ENCODE results near the gene HTT-AS.

The HTT-AS gene

DNA sequence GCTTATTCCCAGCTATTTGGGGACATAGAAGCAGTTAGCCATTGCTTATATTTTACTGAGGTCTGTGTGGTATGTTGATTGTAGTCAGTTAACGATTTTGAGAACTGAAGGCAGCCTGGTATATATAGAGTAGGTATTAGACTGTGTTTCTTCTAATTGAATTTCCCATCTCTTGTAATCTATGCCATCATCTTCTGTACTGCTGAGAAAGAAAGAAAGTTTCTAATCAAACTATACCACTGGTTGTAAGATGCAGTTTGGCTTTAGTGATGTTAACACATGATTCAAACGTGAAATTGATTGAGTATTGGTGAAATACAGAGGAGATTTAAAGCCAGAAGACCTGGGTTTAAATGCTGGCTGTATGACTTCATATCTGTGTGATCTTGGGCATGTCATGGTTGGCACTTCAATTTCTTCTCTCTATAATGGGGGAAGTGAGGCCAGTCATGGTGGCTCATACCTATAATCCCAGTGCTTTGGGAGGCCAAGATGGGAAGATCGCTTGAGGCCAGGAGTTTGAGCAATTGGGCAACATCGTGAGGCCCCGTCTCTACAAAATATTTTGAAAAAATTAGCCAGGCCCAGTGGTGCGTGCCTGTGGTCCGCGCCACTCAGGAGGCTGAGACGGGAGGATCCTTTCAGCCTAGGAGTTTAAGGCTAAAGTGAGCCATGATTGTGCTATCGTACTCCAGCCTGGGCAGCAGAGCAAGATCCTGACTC lies 11.8 kb upstream of the HTT-AS start:
- Histone ChIP-seq H3K9ac (ENCODE audit: low read length) (no peak overlapping the region), H3K27ac (ENCODE audit: low read depth, low read length) (no peak overlapping the region), H3K4me3 (ENCODE audit: low read depth in 1 of 2, low read length in 2 of 2) (no peak overlapping the region), H3K36me3 (ENCODE audit: insufficient read depth, low read length) (peaks cover 9% of the 10 kb centered on the region), H3K27me3 (ENCODE audit: control insufficient read depth in 1 of 2, insufficient read depth in 2 of 2, low read length in 2 of 2) (no peaks in the 10 kb centered on the region), H3K4me1 (ENCODE audit: insufficient read depth, low read length) (no peaks in the 10 kb centered on the region), H3K9me3 (ENCODE audit: low read length) (no peaks in the 10 kb centered on the region)

DNA sequence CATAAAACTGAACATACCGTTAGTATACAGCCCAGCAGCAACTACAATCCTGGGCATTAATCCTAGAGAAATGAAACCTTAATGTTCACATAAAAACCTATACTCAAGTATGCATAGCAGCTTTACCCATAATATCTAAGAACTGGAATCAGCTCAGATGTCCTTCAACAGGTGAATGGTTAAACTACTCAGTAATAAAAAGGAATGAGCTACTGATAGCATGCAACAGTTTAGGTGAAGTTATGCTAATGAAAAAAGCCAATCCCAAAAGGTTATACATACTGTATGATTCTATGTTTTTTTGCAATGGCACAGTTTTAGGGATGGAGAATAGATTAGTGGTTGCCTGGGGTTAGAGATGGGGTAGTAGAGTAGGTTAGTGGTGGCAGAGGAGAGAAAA lies 9.4 kb upstream of the HTT-AS start:
- Histone ChIP-seq H3K27ac (ENCODE audit: low read depth, low read length) (no peak overlapping the region), H3K4me3 (ENCODE audit: low read depth in 1 of 2, low read length in 2 of 2) (no peak overlapping the region), H3K9me3 (ENCODE audit: low read length) (no peaks in the 10 kb centered on the region), H3K9ac (ENCODE audit: low read length) (no peak overlapping the region), H3K27me3 (ENCODE audit: control insufficient read depth in 1 of 2, insufficient read depth in 2 of 2, low read length in 2 of 2) (no peaks in the 10 kb centered on the region), H3K36me3 (ENCODE audit: insufficient read depth, low read length) (peaks cover 9% of the 10 kb centered on the region), H3K4me1 (ENCODE audit: insufficient read depth, low read length) (no peaks in the 10 kb centered on the region)

DNA sequence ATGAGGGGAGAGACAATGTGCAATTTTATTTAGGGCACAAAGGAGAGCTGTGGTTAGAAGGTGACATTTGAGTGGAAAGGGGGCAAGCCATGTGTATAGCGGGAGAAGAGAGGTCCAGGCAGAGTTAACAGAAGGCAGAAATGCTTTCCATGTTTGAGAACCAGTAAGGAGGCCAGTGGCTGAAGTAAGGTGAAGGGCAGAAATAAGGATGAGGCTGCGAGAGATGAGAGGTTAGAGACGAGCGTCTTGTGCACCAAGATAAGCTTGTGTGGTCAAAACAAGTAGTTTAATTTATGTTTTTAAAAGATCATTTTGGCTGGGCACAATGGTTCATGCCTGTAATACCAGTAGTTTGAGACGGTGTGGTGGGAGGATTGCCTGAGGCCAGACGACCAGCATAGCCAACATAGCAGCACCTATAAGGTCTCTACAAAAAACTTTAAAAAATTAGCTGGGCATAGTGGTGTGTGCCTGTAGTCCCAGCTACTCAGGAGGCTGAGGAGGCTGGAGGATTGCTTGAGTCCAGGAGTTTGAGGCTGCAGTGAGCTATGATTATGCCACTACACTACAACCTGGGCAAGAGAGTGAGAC lies 8.7 kb upstream of the HTT-AS start:
- Histone ChIP-seq H3K9me3 (ENCODE audit: low read length) (no peaks in the 10 kb centered on the region), H3K4me3 (ENCODE audit: low read depth in 1 of 2, low read length in 2 of 2) (no peak overlapping the region), H3K4me1 (ENCODE audit: insufficient read depth, low read length) (no peaks in the 10 kb centered on the region), H3K27me3 (ENCODE audit: control insufficient read depth in 1 of 2, insufficient read depth in 2 of 2, low read length in 2 of 2) (no peaks in the 10 kb centered on the region), H3K9ac (ENCODE audit: low read length) (no peak overlapping the region), H3K27ac (ENCODE audit: low read depth, low read length) (no peak overlapping the region), H3K36me3 (ENCODE audit: insufficient read depth, low read length) (peaks cover 9% of the 10 kb centered on the region)

DNA sequence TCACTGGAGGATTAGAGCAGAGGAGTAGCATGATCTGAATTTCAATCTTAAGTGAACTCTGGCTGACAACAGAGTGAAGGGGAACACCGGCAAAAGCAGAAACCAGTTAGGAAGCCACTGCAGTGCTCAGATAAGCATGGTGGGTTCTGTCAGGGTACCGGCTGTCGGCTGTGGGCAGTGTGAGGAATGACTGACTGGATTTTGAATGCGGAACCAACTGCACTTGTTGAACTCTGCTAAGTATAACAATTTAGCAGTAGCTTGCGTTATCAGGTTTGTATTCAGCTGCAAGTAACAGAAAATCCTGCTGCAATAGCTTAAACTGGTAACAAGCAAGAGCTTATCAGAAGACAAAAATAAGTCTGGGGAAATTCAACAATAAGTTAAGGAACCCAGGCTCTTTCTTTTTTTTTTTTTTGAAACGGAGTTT lies 5.4 kb upstream of the HTT-AS start:
- no peak overlapping the region for H3K4me3 ChIP-seq (ENCODE audit: low read depth in 1 of 2, low read length in 2 of 2)
- H3K4me1 ChIP-seq (ENCODE audit: insufficient read depth, low read length): peaks cover 7% of the 10 kb centered on the region
- no peaks in the 10 kb centered on the region for H3K27me3 ChIP-seq (ENCODE audit: control insufficient read depth in 1 of 2, insufficient read depth in 2 of 2, low read length in 2 of 2)
- H3K9me3 ChIP-seq (ENCODE audit: low read length): no peaks in the 10 kb centered on the region
- H3K27ac ChIP-seq (ENCODE audit: low read depth, low read length): no peak overlapping the region
- H3K36me3 ChIP-seq (ENCODE audit: insufficient read depth, low read length): no peaks in the 10 kb centered on the region
- H3K9ac ChIP-seq (ENCODE audit: low read length): no peak overlapping the region

DNA sequence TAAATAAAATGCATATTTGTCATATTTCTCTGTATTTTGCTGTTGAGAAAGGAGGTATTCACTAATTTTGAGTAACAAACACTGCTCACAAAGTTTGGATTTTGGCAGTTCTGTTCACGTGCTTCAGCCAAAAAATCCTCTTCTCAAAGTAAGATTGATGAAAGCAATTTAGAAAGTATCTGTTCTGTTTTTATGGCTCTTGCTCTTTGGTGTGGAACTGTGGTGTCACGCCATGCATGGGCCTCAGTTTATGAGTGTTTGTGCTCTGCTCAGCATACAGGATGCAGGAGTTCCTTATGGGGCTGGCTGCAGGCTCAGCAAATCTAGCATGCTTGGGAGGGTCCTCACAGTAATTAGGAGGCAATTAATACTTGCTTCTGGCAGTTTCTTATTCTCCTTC lies 3.5 kb upstream of the HTT-AS start:
- Histone ChIP-seq H3K27me3 (ENCODE audit: control insufficient read depth in 1 of 2, insufficient read depth in 2 of 2, low read length in 2 of 2) (no peaks in the 10 kb centered on the region), H3K4me3 (ENCODE audit: low read depth in 1 of 2, low read length in 2 of 2) (no peak overlapping the region), H3K9me3 (ENCODE audit: low read length) (no peaks in the 10 kb centered on the region), H3K27ac (ENCODE audit: low read depth, low read length) (no peak overlapping the region), H3K4me1 (ENCODE audit: insufficient read depth, low read length) (peaks cover 7% of the 10 kb centered on the region), H3K9ac (ENCODE audit: low read length) (no peak overlapping the region), H3K36me3 (ENCODE audit: insufficient read depth, low read length) (no peaks in the 10 kb centered on the region)

DNA sequence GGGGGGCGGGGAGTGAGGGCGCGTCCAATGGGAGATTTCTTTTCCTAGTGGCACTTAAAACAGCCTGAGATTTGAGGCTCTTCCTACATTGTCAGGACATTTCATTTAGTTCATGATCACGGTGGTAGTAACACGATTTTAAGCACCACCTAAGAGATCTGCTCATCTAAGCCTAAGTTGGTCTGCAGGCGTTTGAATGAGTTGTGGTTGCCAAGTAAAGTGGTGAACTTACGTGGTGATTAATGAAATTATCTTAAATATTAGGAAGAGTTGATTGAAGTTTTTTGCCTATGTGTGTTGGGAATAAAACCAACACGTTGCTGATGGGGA lies 1.3 kb upstream of the HTT-AS start:
- Histone ChIP-seq H3K9me3 (ENCODE audit: low read length) (no peaks in the 10 kb centered on the region), H3K36me3 (ENCODE audit: insufficient read depth, low read length) (no peaks in the 10 kb centered on the region), H3K4me1 (ENCODE audit: insufficient read depth, low read length) (peaks cover 7% of the 10 kb centered on the region), H3K4me3 (ENCODE audit: low read depth in 1 of 2, low read length in 2 of 2) (peak overlapping the region; percentile 72 to 88), H3K9ac (ENCODE audit: low read length) (peak overlapping the region; percentile 82), H3K27ac (ENCODE audit: low read depth, low read length) (peak overlapping the region; percentile 84), H3K27me3 (ENCODE audit: control insufficient read depth in 1 of 2, insufficient read depth in 2 of 2, low read length in 2 of 2) (no peaks in the 10 kb centered on the region)

DNA sequence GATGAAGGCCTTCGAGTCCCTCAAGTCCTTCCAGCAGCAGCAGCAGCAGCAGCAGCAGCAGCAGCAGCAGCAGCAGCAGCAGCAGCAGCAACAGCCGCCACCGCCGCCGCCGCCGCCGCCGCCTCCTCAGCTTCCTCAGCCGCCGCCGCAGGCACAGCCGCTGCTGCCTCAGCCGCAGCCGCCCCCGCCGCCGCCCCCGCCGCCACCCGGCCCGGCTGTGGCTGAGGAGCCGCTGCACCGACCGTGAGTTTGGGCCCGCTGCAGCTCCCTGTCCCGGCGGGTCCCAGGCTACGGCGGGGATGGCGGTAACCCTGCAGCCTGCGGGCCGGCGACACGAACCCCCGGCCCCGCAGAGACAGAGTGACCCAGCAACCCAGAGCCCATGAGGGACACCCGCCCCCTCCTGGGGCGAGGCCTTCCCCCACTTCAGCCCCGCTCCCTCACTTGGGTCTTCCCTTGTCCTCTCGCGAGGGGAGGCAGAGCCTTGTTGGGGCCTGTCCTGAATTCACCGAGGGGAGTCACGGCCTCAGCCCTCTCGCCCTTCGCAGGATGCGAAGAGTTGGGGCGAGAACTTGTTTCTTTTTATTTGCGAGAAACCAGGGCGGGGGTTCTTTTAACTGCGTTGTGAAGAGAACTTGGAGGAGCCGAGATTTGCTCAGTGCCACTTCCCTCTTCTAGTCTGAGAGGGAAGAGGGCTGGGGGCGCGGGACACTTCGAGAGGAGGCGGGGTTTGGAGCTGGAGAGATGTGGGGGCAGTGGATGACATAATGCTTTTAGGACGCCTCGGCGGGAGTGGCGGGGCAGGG lies 711 bp upstream of the HTT-AS start:
- H3K9me3 ChIP-seq (ENCODE audit: low read length): no peaks in the 10 kb centered on the region
- peak overlapping the region; percentile 76 for H3K9ac ChIP-seq (ENCODE audit: low read length)
- H3K4me3 ChIP-seq (ENCODE audit: low read depth in 1 of 2, low read length in 2 of 2): peak overlapping the region; percentile 72 to 89
- H3K27ac ChIP-seq (ENCODE audit: low read depth, low read length): peak overlapping the region; percentile 84
- no peaks in the 10 kb centered on the region for H3K36me3 ChIP-seq (ENCODE audit: insufficient read depth, low read length)
- H3K4me1 ChIP-seq (ENCODE audit: insufficient read depth, low read length): peaks cover 7% of the 10 kb centered on the region
- H3K27me3 ChIP-seq (ENCODE audit: control insufficient read depth in 1 of 2, insufficient read depth in 2 of 2, low read length in 2 of 2): no peaks in the 10 kb centered on the region

DNA sequence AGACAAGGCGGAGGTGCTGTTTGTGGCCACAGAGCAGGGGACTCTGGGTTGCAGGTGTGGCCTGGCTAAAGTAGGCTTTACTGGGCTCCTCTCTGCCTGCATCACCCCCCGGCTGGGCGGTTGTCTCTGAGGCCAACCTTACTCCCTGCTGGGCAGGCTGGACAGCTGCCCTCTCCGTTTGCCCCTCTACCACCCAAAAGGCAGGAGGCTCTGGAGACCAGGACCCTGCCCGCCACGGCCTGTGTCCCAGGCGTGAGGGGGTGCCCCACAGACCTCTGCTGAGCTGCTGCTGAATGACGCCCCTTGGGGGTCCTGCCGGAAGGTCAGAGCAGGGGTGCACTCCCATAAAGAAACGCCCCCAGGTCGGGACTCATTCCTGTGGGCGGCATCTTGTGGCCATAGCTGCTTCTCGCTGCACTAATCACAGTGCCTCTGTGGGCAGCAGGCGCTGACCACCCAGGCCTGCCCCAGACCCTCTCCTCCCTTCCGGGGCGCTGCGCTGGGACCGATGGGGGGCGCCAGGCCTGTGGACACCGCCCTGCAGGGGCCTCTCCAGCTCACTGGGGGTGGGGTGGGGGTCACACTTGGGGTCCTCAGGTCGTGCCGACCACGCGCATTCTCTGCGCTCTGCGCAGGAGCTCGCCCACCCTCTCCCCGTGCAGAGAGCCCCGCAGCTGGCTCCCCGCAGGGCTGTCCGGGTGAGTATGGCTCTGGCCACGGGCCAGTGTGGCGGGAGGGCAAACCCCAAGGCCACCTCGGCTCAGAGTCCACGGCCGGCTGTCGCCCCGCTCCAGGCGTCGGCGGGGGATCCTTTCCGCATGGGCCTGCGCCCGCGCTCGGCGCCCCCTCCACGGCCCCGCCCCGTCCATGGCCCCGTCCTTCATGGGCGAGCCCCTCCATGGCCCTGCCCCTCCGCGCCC lies 920 bp downstream of the HTT-AS start:
- peaks cover 7% of the 10 kb centered on the region for H3K4me1 ChIP-seq (ENCODE audit: insufficient read depth, low read length)
- peak overlapping the region; percentile 54 to 60 for H3K4me3 ChIP-seq (ENCODE audit: low read depth in 1 of 2, low read length in 2 of 2)
- H3K9ac ChIP-seq (ENCODE audit: low read length): no peak overlapping the region
- H3K27ac ChIP-seq (ENCODE audit: low read depth, low read length): peak overlapping the region; percentile 32
- H3K36me3 ChIP-seq (ENCODE audit: insufficient read depth, low read length): no peaks in the 10 kb centered on the region
- no peaks in the 10 kb centered on the region for H3K27me3 ChIP-seq (ENCODE audit: control insufficient read depth in 1 of 2, insufficient read depth in 2 of 2, low read length in 2 of 2)
- no peaks in the 10 kb centered on the region for H3K9me3 ChIP-seq (ENCODE audit: low read length)

DNA sequence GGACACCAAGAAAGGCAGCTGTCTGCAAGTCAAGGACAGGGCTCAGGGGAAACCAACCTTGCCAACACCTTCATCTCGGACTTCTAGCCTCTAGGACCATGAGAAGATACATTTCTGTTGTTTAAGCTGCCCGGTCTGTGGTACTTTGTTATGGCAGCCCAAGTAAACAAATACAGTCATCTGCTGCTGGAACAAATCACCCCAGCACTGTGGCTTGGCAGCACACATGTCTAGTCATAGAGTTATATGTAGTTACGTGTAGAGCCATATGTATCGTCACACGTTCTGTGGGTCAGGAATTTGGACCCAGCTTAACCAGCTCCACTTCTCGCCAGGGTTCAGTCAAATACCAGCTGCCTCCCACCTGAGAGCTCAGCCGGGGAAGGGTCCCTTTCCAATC lies 2.5 kb downstream of the HTT-AS start:
- Histone ChIP-seq H3K27me3 (ENCODE audit: control insufficient read depth in 1 of 2, insufficient read depth in 2 of 2, low read length in 2 of 2) (no peaks in the 10 kb centered on the region), H3K36me3 (ENCODE audit: insufficient read depth, low read length) (no peaks in the 10 kb centered on the region), H3K9me3 (ENCODE audit: low read length) (no peaks in the 10 kb centered on the region), H3K27ac (ENCODE audit: low read depth, low read length) (no peak overlapping the region), H3K9ac (ENCODE audit: low read length) (no peak overlapping the region), H3K4me3 (ENCODE audit: low read depth in 1 of 2, low read length in 2 of 2) (no peak overlapping the region), H3K4me1 (ENCODE audit: insufficient read depth, low read length) (peaks cover 7% of the 10 kb centered on the region)

DNA sequence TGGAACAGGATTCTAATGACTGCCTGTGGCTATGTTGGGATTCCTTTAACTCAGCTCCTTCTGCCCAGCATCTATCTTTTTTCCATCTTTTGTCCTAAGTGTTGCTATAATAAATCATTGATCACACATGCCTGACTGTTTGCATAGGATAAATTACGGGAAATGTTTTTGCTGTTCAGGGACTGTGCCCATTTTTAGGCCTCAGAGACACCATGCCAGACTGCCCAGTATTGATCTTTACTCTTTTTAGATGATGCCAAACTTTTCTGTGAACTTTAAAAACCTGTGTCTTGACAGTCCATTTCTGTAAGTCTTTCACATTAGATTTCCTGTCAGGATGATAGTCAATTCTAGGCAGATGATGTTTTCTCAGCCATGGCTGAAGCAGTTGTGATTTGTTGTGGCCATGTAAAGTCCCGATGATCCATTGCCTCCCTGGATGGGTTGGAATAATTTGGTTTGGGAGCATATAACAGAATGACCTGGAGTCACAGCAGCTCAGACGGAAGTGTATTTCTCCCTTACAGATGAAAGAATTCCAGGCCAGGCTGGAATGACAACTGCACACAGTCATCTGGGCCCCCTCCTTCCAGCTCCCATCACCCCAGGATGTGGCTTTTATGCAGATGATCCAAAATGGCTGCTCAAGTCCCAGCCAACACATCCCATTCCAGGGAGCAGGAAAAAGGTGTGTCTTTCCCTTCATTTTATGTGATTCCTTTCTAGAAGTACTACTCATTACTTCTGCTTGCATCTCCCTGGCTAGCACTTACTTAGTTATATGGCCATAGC lies 3.4 kb downstream of the HTT-AS start:
- Histone ChIP-seq H3K27ac (ENCODE audit: low read depth, low read length) (no peak overlapping the region), H3K9me3 (ENCODE audit: low read length) (no peaks in the 10 kb centered on the region), H3K4me3 (ENCODE audit: low read depth in 1 of 2, low read length in 2 of 2) (no peak overlapping the region), H3K9ac (ENCODE audit: low read length) (no peak overlapping the region), H3K27me3 (ENCODE audit: control insufficient read depth in 1 of 2, insufficient read depth in 2 of 2, low read length in 2 of 2) (no peaks in the 10 kb centered on the region), H3K36me3 (ENCODE audit: insufficient read depth, low read length) (no peaks in the 10 kb centered on the region), H3K4me1 (ENCODE audit: insufficient read depth, low read length) (peaks cover 4% of the 10 kb centered on the region)
